ENCODE measurements around the gene PARP4. TPM values are rescaled to one million over a fixed set of nuclear protein-coding genes. Genes with fewer than 3 reads are reported as not detected.
"Not testable (repeated sequence)": the region's sequence is repeated elsewhere in the genome, so short reads cannot be mapped to it uniquely, and the experiment has no call there.

Gene PARP4
- total RNA-seq, 1 donor from 2014 or later: 70.3 TPM

GRCh38 chr13:24500977-24501376, 11.6 kb downstream of the PARP4 start:
- Histone ChIP-seq H3K9me3 (no peaks in the 10 kb centered on the region), H3K4me3 (no peak overlapping the region), H3K4me1 (no peaks in the 10 kb centered on the region), H3K36me3 (peaks cover 59% of the 10 kb centered on the region), H3K27me3 (no peaks in the 10 kb centered on the region), H3K27ac (no peak overlapping the region)
- no peak for DNase-seq
- intact Hi-C loops (cut with DNase I): no loop called here
- TF ChIP-seq, protein P1, sequence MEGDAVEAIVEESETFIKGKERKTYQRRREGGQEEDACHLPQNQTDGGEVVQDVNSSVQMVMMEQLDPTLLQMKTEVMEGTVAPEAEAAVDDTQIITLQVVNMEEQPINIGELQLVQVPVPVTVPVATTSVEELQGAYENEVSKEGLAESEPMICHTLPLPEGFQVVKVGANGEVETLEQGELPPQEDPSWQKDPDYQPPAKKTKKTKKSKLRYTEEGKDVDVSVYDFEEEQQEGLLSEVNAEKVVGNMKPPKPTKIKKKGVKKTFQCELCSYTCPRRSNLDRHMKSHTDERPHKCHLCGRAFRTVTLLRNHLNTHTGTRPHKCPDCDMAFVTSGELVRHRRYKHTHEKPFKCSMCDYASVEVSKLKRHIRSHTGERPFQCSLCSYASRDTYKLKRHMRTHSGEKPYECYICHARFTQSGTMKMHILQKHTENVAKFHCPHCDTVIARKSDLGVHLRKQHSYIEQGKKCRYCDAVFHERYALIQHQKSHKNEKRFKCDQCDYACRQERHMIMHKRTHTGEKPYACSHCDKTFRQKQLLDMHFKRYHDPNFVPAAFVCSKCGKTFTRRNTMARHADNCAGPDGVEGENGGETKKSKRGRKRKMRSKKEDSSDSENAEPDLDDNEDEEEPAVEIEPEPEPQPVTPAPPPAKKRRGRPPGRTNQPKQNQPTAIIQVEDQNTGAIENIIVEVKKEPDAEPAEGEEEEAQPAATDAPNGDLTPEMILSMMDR (IDR thresholded peaks at IDR 0.05): no peak
- ATAC-seq: no peak

GRCh38 chr13:24497742-24498141, 14.8 kb downstream of the PARP4 start:
- Histone ChIP-seq H3K9me3 (no peaks in the 10 kb centered on the region), H3K27me3 (no peaks in the 10 kb centered on the region), H3K4me1 (no peaks in the 10 kb centered on the region), H3K27ac (no peak overlapping the region), H3K4me3 (no peak overlapping the region), H3K36me3 (peaks cover 91% of the 10 kb centered on the region)
- intact Hi-C loops (cut with DNase I): no loop called here
- ATAC-seq (no peak), DNase-seq (no peak)
- TF ChIP-seq, protein P1 (IDR thresholded peaks at IDR 0.05): no peak

- peaks cover 98% of the 10 kb centered on the region for H3K36me3 ChIP-seq
- intact Hi-C loops (cut with DNase I); ATAC-seq; H3K27me3 ChIP-seq; H3K27ac ChIP-seq; H3K9me3 ChIP-seq; H3K4me1 ChIP-seq; H3K4me3 ChIP-seq; DNase-seq: not testable (repeated sequence)
Observed at GRCh38 chr13:24496295-24496694, 16.3 kb downstream of the PARP4 start.

DNA sequence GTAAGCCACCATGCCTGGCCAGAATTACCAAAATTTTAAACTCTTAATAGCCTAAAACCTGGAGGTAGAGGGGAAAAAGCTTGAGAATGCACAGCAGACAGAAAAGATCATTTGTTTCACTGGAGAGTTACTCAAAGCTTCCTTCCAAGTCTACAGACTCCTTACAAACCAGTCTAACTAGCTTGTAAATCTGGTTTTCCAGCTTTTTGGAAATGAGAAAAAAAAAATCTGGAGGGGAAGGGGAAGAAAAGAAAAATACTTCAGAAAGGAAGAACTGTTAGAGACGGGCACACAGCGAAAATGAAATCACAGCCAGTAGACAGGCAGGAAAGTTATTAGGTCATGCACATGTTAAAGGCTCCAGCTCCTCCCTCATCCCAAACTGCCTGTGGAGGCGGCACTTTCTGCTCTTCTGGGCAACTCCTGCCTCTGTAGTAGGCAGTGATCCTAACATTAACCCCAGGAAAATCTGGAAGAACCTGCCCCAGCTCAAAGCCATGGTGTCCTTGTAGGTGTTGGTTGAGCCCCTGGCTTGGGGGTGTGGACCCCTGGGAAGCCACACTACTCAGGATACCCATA, 17.3 kb downstream of the PARP4 start:
- Histone ChIP-seq H3K9me3 (no peaks in the 10 kb centered on the region), H3K27ac (no peak overlapping the region), H3K27me3 (no peaks in the 10 kb centered on the region), H3K4me3 (no peak overlapping the region), H3K4me1 (no peaks in the 10 kb centered on the region), H3K36me3 (peaks cover 97% of the 10 kb centered on the region)
- peak; percentile 21 for ATAC-seq
- intact Hi-C loops (cut with DNase I): no loop called here
- no peak for DNase-seq
- TF ChIP-seq, protein P1 (IDR thresholded peaks at IDR 0.05): no peak

- TF ChIP-seq, protein P1 (IDR thresholded peaks at IDR 0.05): no peak
- Histone ChIP-seq H3K9me3 (no peaks in the 10 kb centered on the region), H3K27me3 (no peaks in the 10 kb centered on the region), H3K27ac (no peak overlapping the region), H3K4me1 (no peaks in the 10 kb centered on the region), H3K36me3 (peaks cover 98% of the 10 kb centered on the region), H3K4me3 (no peak overlapping the region)
- intact Hi-C loops (cut with DNase I): no loop called here
- ATAC-seq (no peak), DNase-seq (no peak)
Observed at GRCh38 chr13:24493356-24493755, 19.2 kb downstream of the PARP4 start.

DNA sequence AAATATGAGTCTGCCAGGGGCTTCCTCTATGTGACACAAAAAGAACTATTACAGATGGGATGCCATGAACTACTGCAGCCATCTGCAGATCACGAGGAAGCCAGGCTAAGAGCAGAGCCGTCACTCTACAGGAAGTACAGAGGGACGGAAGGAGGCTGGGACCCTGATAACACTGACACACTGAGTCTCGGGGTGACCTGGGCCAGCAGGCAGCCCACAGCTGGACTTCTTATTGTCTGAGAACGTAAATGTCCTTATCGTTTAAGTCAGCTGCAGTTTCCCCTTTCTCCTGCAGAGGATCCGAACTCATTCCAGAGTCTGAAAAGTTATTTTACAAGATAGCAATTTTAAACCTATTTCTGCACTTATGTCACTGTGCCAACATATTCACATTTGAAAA, 20.7 kb downstream of the PARP4 start:
- intact Hi-C loops (cut with DNase I): no loop called here
- DNase-seq (no peak), ATAC-seq (no peak)
- H3K27me3 ChIP-seq: no peaks in the 10 kb centered on the region
- no peak overlapping the region for H3K27ac ChIP-seq
- TF ChIP-seq, protein P1 (IDR thresholded peaks at IDR 0.05): no peak
- no peak overlapping the region for H3K4me3 ChIP-seq
- no peaks in the 10 kb centered on the region for H3K4me1 ChIP-seq
- H3K9me3 ChIP-seq: no peaks in the 10 kb centered on the region
- peaks cover 95% of the 10 kb centered on the region for H3K36me3 ChIP-seq
